B cell (primary cell): ENCODE data around the gene ZDHHC19. TPM values are rescaled to one million over a fixed set of nuclear protein-coding genes. Genes with fewer than 3 reads are reported as not detected.
"Not testable (repeated sequence)": the region's sequence is repeated elsewhere in the genome, so short reads cannot be mapped to it uniquely, and the experiment has no call there.

ENCODE experiments used
- ATAC-seq: fragments of 200-7000 bp; cut with Tn5 transposase; one replicate; pipeline ENCODE4 v1.10.0; 2021; ENCODE audit warnings: low read depth, mild to moderate bottlenecking, moderate number of reproducible peaks, moderate library complexity
- CTCF ChIA-PET: fragments of 350-600 bp; sonication (Branson Sonifier 250); formaldehyde crosslinking; loops from one replicate; lab custom pipeline; 2021; ENCODE audit warnings: antibody characterized with exemption, inconsistent platforms; lab: Charles Lee
- POLR2A ChIA-PET: fragments of 350-600 bp; sonication (Branson Sonifier 250); formaldehyde crosslinking; loops from one replicate; lab custom pipeline; 2021; ENCODE audit warnings: antibody characterized with exemption; lab: Charles Lee
- DNase-seq: peaks from one replicate; pipeline ENCODE4 v3.0.0; 2013
- H2AFZ ChIP-seq: 2 replicates; pipeline ENCODE4 v1.6.1; 2012; ENCODE audit warnings: mild to moderate bottlenecking, low read depth, low read length; ENCODE audit not compliant: insufficient read depth, poor library complexity, severe bottlenecking
- H3K27ac ChIP-seq, 2 donors: 1 replicate in 1 of 2; 2 replicates in 1 of 2; pipeline ENCODE4 v1.5.1; 2012 to 2013; ENCODE audit warnings: low read length in 2 of 2, mild to moderate bottlenecking in 2 of 2, moderate library complexity in 1 of 2
- H3K27me3 ChIP-seq, 4 experiments: fragments of 200-600 bp in 1 of 4; sonication (generic) in 1 of 4; replicated peaks in 1 of 4; 1 replicate in 2 of 4; 2 replicates in 2 of 4; pipeline versions ENCODE4 v1.6.1 to v1.7.0; 2013 to 2016; ENCODE audit warnings: low read length in 3 of 4, mild to moderate bottlenecking in 2 of 4, mixed read lengths in 1 of 4, moderate library complexity in 1 of 4; ENCODE audit not compliant: insufficient read depth in 4 of 4, control insufficient read depth in 3 of 4; ENCODE audit errors: control extremely low read depth in 1 of 4
- H3K36me3 ChIP-seq, 2 experiments: replicated peaks in 1 of 2; 1 replicate in 1 of 2; 2 replicates in 1 of 2; pipeline versions ENCODE4 v1.6.1 to v1.7.1; 2013; ENCODE audit warnings: low read length in 1 of 2; ENCODE audit not compliant: insufficient read depth in 2 of 2, control insufficient read depth in 1 of 2; ENCODE audit errors: control extremely low read depth in 1 of 2, extremely low read depth in 1 of 2
- H3K4me1 ChIP-seq, 2 donors: fragments of 200-600 bp in 1 of 2; sonication (generic) in 1 of 2; 1 replicate in 1 of 2; 2 replicates in 1 of 2; pipeline versions ENCODE4 v1.5.1 to v1.6.1; 2013 to 2017; ENCODE audit warnings: low read length in 2 of 2; ENCODE audit not compliant: control insufficient read depth in 2 of 2, insufficient read depth in 2 of 2
- H3K4me2 ChIP-seq: replicated peaks from 2 replicates; pipeline ENCODE3; 2012; ENCODE audit warnings: mild to moderate bottlenecking, low read depth, low read length; ENCODE audit not compliant: poor library complexity, severe bottlenecking
- H3K4me3 ChIP-seq, 5 experiments: fragments of 200-600 bp in 1 of 5; sonication (generic) in 1 of 5; 1 replicate in 3 of 5; 2 replicates in 2 of 5; pipeline versions ENCODE4 v1.5.1 to v1.7.0; 2011 to 2016; ENCODE audit warnings: low read length in 4 of 5, mild to moderate bottlenecking in 4 of 5, low read depth in 2 of 5, control low read depth in 1 of 5, moderate library complexity in 1 of 5; ENCODE audit not compliant: insufficient read depth in 1 of 5; ENCODE audit errors: control extremely low read depth in 1 of 5, extremely low read depth in 1 of 5
- H3K79me2 ChIP-seq: fragments of 200-600 bp; sonication (generic); one replicate; pipeline ENCODE4 v1.6.0; 2016; ENCODE audit warnings: low read length; ENCODE audit not compliant: control insufficient read depth, insufficient read depth
- H3K9ac ChIP-seq: fragments of 200-600 bp; sonication (generic); 2 replicates; pipeline ENCODE4 v1.6.1; 2017; ENCODE audit warnings: mild to moderate bottlenecking, low read length, moderate library complexity
- H3K9me3 ChIP-seq, 3 donors: one replicate each; pipeline versions ENCODE4 v1.6.1 to v1.7.1; 2013; ENCODE audit warnings: low read length in 2 of 3; ENCODE audit not compliant: control insufficient read depth in 2 of 3, insufficient read depth in 1 of 3; ENCODE audit errors: control extremely low read depth in 1 of 3
- H4K20me1 ChIP-seq: 2 replicates; pipeline ENCODE4 v1.6.0; 2012; ENCODE audit warnings: mild to moderate bottlenecking, low read length; ENCODE audit not compliant: insufficient read depth, control insufficient read depth, poor library complexity, severe bottlenecking
- H3K27ac Mint-ChIP-seq: one replicate; pipeline ENCODE4 v1.8.0; 2021; ENCODE audit warnings: mixed read lengths
- H3K27me3 Mint-ChIP-seq: one replicate; pipeline ENCODE4 v1.8.0; 2021; ENCODE audit warnings: mixed read lengths
- H3K4me1 Mint-ChIP-seq: one replicate; pipeline ENCODE4 v1.8.0; 2021; ENCODE audit warnings: mixed read lengths
- H3K4me3 Mint-ChIP-seq: one replicate; pipeline ENCODE4 v1.8.0; 2021; ENCODE audit warnings: mixed read lengths
- H3K9me3 Mint-ChIP-seq: one replicate; pipeline ENCODE4 v1.8.0; 2022; ENCODE audit warnings: mixed read lengths; ENCODE audit not compliant: insufficient read depth
- EZH2 ChIP-seq: IDR thresholded peaks from 2 replicates; pipeline ENCODE4 v1.6.1; 2012; ENCODE audit warnings: borderline replicate concordance, low read depth, mild to moderate bottlenecking, moderate library complexity, low read length; ENCODE audit not compliant: insufficient read depth, poor library complexity, severe bottlenecking
- WGBS: methylation state at CpG from one replicate; pipeline ENCODE4 v1.1.5; 2013; ENCODE audit warnings: missing lambda C conversion rate; ENCODE audit not compliant: insufficient coverage; 5-methylcytosine and 5-hydroxymethylcytosine counted together
- intact Hi-C: fragments of 100-400 bp; cut with micrococcal nuclease; formaldehyde crosslinking; loops from one replicate; pipeline ENCODE4 v1.10.0; 2022
- polyA plus RNA-seq: library from polyadenylated mRNA; depleted of rRNA; stranded (reverse); fragments of >200 nt; gene quantifications from 2 replicates; pipeline ENCODE4 v1.2.3, GENCODE V29; 2012
- total RNA-seq, 2 donors: library from RNA; stranded (reverse); fragments of 120-200 nt in 1 of 2; gene quantifications; 1 replicate in 1 of 2; 2 replicates in 1 of 2; pipeline versions ENCODE4 v1.2.3 to v1.2.4, GENCODE V29; 2013 to 2022
- TF ChIP-seq, protein P1 (sequence below): fragments of 200-600 bp; IDR thresholded peaks from one replicate; pipeline ENCODE4 v1.8.0; 2022; ENCODE audit warnings: antibody characterized with exemption, mild to moderate bottlenecking

The ZDHHC19 gene
- total and polyA plus RNA-seq, 2 donors (not counting 1 experiment from before 2014, with no cell fraction given) = 0.91 to 6.0 TPM

DNA sequence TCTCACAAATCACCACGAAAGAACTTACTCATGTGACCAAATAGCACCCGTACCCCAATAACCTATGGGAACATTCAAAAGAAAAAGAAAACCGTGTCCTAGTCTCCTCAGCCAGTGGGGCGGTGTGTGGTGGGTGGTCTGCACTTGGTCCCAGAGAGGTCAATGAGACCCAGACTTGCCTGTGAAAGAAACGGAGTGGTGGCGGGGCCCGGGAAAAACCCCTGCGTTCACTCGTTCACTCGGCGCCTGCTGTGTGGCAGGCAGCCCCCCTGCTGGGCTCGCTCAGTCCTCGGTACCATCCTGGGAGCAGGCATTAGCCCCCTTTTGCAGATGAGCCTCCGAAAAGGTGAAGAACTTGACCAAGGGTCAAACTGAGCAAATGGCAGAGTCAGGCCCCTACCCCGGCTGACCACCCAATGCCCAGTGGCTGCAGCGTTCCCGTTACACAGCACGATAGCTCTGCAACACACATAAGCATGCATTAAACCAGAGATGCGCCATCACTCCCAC is 36.0 kb downstream of the ZDHHC19 start:
- no peak overlapping the region for H3K27ac ChIP-seq
- ChIA-PET POLR2A (no interaction called here), CTCF (no interaction called here)
- 97% methylated on average over 14 of the region's 19 CpGs for WGBS
- H3K4me3 ChIP-seq = no peak overlapping the region
- H3K9me3 ChIP-seq = peaks cover 0 to 10% (median 0%) of the 10 kb centered on the region in 3 donors
- no peaks in the 10 kb centered on the region for H3K36me3 ChIP-seq
- intact Hi-C loops = no loop called here
- no peak overlapping the region for H3K9ac ChIP-seq
- ATAC-seq (no peak), DNase-seq (no peak)
- no peak for TF ChIP-seq EZH2
- TF ChIP-seq, protein P1, sequence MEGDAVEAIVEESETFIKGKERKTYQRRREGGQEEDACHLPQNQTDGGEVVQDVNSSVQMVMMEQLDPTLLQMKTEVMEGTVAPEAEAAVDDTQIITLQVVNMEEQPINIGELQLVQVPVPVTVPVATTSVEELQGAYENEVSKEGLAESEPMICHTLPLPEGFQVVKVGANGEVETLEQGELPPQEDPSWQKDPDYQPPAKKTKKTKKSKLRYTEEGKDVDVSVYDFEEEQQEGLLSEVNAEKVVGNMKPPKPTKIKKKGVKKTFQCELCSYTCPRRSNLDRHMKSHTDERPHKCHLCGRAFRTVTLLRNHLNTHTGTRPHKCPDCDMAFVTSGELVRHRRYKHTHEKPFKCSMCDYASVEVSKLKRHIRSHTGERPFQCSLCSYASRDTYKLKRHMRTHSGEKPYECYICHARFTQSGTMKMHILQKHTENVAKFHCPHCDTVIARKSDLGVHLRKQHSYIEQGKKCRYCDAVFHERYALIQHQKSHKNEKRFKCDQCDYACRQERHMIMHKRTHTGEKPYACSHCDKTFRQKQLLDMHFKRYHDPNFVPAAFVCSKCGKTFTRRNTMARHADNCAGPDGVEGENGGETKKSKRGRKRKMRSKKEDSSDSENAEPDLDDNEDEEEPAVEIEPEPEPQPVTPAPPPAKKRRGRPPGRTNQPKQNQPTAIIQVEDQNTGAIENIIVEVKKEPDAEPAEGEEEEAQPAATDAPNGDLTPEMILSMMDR = no peak
- no peaks in the 10 kb centered on the region for H3K79me2 ChIP-seq
- Mint-ChIP-seq H3K4me3 (no peak overlapping the region), H3K9me3 (peaks cover 3% of the 10 kb centered on the region), H3K27me3 (no peaks in the 10 kb centered on the region), H3K27ac (no peak overlapping the region), H3K4me1 (peaks cover 23% of the 10 kb centered on the region)
- H4K20me1 ChIP-seq = no peaks in the 10 kb centered on the region
- no peak overlapping the region for H2AFZ ChIP-seq
- H3K27me3 ChIP-seq = no peaks in the 10 kb centered on the region
- no peak overlapping the region for H3K4me2 ChIP-seq
- peaks cover 16 to 26% of the 10 kb centered on the region in 2 donors for H3K4me1 ChIP-seq

DNA sequence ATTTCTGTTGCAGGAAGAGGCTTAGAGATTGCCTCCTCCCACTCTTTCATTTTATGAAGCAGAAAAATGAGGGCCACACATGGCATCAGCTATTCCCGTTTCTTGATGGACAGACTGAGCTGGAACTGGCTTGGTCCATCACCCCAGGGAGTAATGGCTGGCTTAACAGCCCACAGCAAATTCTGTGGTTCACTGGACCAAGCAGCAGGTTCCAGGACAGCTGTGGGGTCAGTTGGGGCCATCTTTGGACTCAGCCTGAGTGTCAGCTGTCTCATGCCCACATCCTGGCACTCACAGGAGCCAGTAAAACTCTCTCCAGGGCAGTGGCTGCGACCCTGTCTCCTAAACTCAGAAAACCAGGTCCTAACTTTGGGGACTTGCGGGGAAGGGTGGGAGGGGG is 36.5 kb downstream of the ZDHHC19 start:
- no peak for ATAC-seq
- H4K20me1 ChIP-seq = no peaks in the 10 kb centered on the region
- no peak for TF ChIP-seq EZH2
- TF ChIP-seq, protein P1 = no peak
- H3K4me1 ChIP-seq = peaks cover 10 to 21% of the 10 kb centered on the region in 2 donors
- H3K36me3 ChIP-seq = no peaks in the 10 kb centered on the region
- CTCF ChIA-PET = no interaction called here
- POLR2A ChIA-PET = no interaction called here
- peaks cover 3% of the 10 kb centered on the region for H3K9me3 Mint-ChIP-seq
- H3K4me3 Mint-ChIP-seq = no peak overlapping the region
- no peak overlapping the region for H3K4me2 ChIP-seq
- peaks cover 0 to 10% (median 0%) of the 10 kb centered on the region in 3 donors for H3K9me3 ChIP-seq
- H3K27ac ChIP-seq = no peak overlapping the region
- intact Hi-C loops = no loop called here
- peaks cover 18% of the 10 kb centered on the region for H3K4me1 Mint-ChIP-seq
- no peaks in the 10 kb centered on the region for H3K79me2 ChIP-seq
- 96% methylated on average over 2 of the region's 3 CpGs for WGBS
- no peak for DNase-seq
- no peaks in the 10 kb centered on the region for H3K27me3 ChIP-seq
- H3K27ac Mint-ChIP-seq = no peak overlapping the region
- no peak overlapping the region for H2AFZ ChIP-seq
- no peaks in the 10 kb centered on the region for H3K27me3 Mint-ChIP-seq
- H3K9ac ChIP-seq = no peak overlapping the region
- H3K4me3 ChIP-seq = no peak overlapping the region

DNA sequence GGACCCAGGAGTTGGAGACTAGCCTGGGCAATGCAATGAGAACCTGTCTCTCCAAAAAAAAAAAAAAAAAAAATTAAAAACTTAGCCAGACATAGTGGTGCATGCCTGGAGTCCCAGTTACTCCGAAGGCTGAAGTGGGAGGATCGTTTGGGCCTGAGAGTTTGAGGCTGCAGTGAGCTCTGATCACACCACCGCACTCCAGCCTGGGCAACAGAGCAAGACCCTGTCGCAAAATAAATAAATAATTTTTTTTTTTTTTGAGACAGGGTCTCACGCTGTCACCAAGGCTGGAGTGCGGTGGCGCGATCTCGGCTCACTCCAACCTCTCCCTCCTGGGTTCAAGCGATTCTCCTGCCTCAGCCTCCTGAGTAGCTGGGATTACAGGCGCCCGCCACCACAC is 40.9 kb downstream of the ZDHHC19 start:
- not testable (repeated sequence) for H3K27me3 ChIP-seq, ATAC-seq, H3K4me3 Mint-ChIP-seq, H3K4me2 ChIP-seq, H3K36me3 ChIP-seq, H3K4me3 ChIP-seq, H3K27ac ChIP-seq, H3K4me1 Mint-ChIP-seq, H3K27me3 Mint-ChIP-seq, H3K27ac Mint-ChIP-seq, DNase-seq, H2AFZ ChIP-seq, H3K9me3 Mint-ChIP-seq, H3K9ac ChIP-seq, H3K79me2 ChIP-seq, H4K20me1 ChIP-seq
- 92% methylated on average over 4 of the region's 12 CpGs for WGBS
- ChIA-PET CTCF (interaction anchor here (0.7 to 1.1 kb wide), 2 partner anchors 26 to 619 kb away, joined by 3 read pairs; no protein-coding TSS in a partner anchor), POLR2A (interaction anchor here (0.7 kb wide), 2 partner anchors 11 to 61 kb away, joined by 4 to 6 read pairs; no protein-coding TSS in a partner anchor)
- peaks cover 0 to 10% of the 10 kb centered on the region in 2 donors for H3K4me1 ChIP-seq
- intact Hi-C loops = loop anchor here (2.0 kb wide), 1 partner anchor 13 kb away; no protein-coding TSS in a partner anchor
- H3K9me3 ChIP-seq = peaks cover 0 to 10% (median 0%) of the 10 kb centered on the region in 3 donors
